GM12874 (cell line): ENCODE measurements around the gene RNF130.

ENCODE experiments used
- TF ChIP-seq, protein P1 (sequence below): IDR thresholded peaks from 2 replicates; pipeline ENCODE4 v1.5.1; 2011; ENCODE audit warnings: low read depth, mild to moderate bottlenecking, control low read depth, low read length, moderate library complexity; ENCODE audit not compliant: insufficient read depth

Gene RNF130

GRCh38 chr5:179964015-179964414 lies 107.5 kb downstream of the RNF130 start:
- TF ChIP-seq, protein P1, sequence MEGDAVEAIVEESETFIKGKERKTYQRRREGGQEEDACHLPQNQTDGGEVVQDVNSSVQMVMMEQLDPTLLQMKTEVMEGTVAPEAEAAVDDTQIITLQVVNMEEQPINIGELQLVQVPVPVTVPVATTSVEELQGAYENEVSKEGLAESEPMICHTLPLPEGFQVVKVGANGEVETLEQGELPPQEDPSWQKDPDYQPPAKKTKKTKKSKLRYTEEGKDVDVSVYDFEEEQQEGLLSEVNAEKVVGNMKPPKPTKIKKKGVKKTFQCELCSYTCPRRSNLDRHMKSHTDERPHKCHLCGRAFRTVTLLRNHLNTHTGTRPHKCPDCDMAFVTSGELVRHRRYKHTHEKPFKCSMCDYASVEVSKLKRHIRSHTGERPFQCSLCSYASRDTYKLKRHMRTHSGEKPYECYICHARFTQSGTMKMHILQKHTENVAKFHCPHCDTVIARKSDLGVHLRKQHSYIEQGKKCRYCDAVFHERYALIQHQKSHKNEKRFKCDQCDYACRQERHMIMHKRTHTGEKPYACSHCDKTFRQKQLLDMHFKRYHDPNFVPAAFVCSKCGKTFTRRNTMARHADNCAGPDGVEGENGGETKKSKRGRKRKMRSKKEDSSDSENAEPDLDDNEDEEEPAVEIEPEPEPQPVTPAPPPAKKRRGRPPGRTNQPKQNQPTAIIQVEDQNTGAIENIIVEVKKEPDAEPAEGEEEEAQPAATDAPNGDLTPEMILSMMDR = no peak

- TF ChIP-seq, protein P1 = no peak
These were observed 108.2 kb downstream of the RNF130 start for GRCh38 chr5:179963375-179963774.

GRCh38 chr5:179960204-179960831 lies 111.2 kb downstream of the RNF130 start:
- TF ChIP-seq, protein P1 = no peak

GRCh38 chr5:179959641-179960040 lies 111.9 kb downstream of the RNF130 start:
- TF ChIP-seq, protein P1 = no peak

- TF ChIP-seq, protein P1 = no peak
These were observed 115.9 kb downstream of the RNF130 start for GRCh38 chr5:179955630-179956029.

DNA sequence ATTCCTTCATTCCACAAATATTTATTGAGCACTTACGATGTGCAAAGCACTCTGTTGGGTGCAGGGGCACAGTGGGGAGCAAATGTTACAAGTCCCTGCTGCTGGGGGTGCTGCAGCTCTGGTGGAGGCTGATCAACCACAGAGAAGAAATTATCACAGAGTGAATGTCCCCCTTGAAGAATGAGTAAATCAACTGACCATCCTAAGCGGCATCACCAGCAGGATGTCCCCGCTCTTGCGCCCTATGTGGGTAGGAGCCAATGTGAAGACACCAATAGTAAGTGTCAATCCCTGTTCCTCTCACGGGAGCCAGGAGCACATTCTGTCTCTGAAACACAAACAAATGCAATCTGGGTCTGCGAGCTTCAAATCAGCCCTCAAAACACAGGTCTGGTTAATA lies 116.5 kb downstream of the RNF130 start:
- TF ChIP-seq, protein P1 = no peak

DNA sequence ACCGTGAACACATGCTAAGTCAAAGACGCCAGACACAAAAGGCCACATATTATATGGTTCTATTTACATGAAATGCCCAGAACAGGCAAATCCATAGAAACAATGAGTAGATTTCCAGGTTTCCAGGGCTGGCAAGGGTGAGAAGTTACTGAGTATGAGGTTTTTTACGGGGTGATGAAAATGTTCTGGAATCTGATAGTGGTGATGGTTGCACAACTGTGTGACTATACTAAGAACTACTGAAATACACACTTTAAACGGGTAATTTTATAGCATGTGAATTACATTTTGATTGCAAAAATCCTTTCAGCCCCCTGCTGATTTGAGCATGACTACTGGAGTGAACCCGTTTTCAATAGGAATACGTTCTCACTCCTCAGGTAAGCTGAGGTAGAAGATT lies 117.1 kb downstream of the RNF130 start:
- TF ChIP-seq, protein P1 = no peak
